HEK293T (cell line): ENCODE data around the gene UBALD2.

Experiments used
- ARNT ChIP-seq: fragments of 450-650 bp; IDR thresholded peaks from 2 replicates; pipeline ENCODE4 v1.6.1; 2017; ENCODE audit warnings: mild to moderate bottlenecking
- BHLHE40 ChIP-seq: fragments of 450-650 bp; IDR thresholded peaks from 2 replicates; pipeline ENCODE4 v1.6.1; 2016; ENCODE audit warnings: mild to moderate bottlenecking, moderate library complexity, borderline replicate concordance
- ELF4 ChIP-seq: fragments of 450-650 bp; IDR thresholded peaks from 2 replicates; pipeline ENCODE4 v1.6.1; 2017; ENCODE audit warnings: antibody characterized with exemption
- FOXA1 ChIP-seq: fragments of 450-650 bp; IDR thresholded peaks from 2 replicates; pipeline ENCODE4 v1.6.1; 2016; ENCODE audit warnings: mild to moderate bottlenecking
- FOXK2 ChIP-seq: fragments of 450-650 bp; IDR thresholded peaks from 2 replicates; pipeline ENCODE4 v1.6.1; 2016; ENCODE audit warnings: mild to moderate bottlenecking
- FOXM1 ChIP-seq: fragments of 450-650 bp; IDR thresholded peaks from 2 replicates; pipeline ENCODE4 v1.6.1; 2017; ENCODE audit warnings: mild to moderate bottlenecking, borderline replicate concordance
- HDGF ChIP-seq: fragments of 450-650 bp; IDR thresholded peaks from 2 replicates; pipeline ENCODE4 v1.6.1; 2017; ENCODE audit warnings: antibody characterized with exemption, borderline replicate concordance
- LEF1 ChIP-seq: fragments of 450-650 bp; IDR thresholded peaks from 2 replicates; pipeline ENCODE4 v1.6.1; 2017; ENCODE audit warnings: mild to moderate bottlenecking, borderline replicate concordance
- NFRKB ChIP-seq: fragments of 450-650 bp; IDR thresholded peaks from 2 replicates; pipeline ENCODE4 v1.6.1; 2016; ENCODE audit warnings: mild to moderate bottlenecking, moderate library complexity
- SP1 ChIP-seq: fragments of 450-650 bp; IDR thresholded peaks from 2 replicates; pipeline ENCODE4 v1.6.1; 2017
- SUZ12 ChIP-seq: fragments of 450-650 bp; IDR thresholded peaks from 2 replicates; pipeline ENCODE4 v1.6.1; 2016; ENCODE audit warnings: mild to moderate bottlenecking
- TARDBP ChIP-seq: fragments of 450-650 bp; IDR thresholded peaks from 2 replicates; pipeline ENCODE4 v1.6.1; 2016
- ZNF384 ChIP-seq: fragments of 450-650 bp; IDR thresholded peaks from 2 replicates; pipeline ENCODE4 v1.6.1; 2016

GRCh38 chr17:76250141-76250540 is 15.0 kb upstream of the UBALD2 start:
- TF ChIP-seq FOXK2 (no peak), NFRKB (no peak), BHLHE40 (no peak), LEF1 (no peak), TARDBP (no peak), ARNT (no peak), ZNF384 (no peak), FOXA1 (no peak), ELF4 (no peak), FOXM1 (no peak), HDGF (no peak), SP1 (no peak), SUZ12 (no peak)
